Measurements from ENCODE around the gene TEX38.

- no peak for TF ChIP-seq ARNTL (CRISPR knock-in tag; IDR thresholded peaks at IDR 0.05; ENCODE audit: borderline replicate concordance, low read depth)
- TF ChIP-seq CSDC2 (CRISPR knock-in tag; IDR thresholded peaks at IDR 0.05): no peak
- no peak for TF ChIP-seq ZFP30 (CRISPR knock-in tag; IDR thresholded peaks at IDR 0.05)
- no peak for TF ChIP-seq PATZ1 (CRISPR knock-in tag; IDR thresholded peaks at IDR 0.05; ENCODE audit: borderline replicate concordance)
- no peak for TF ChIP-seq SNAI2 (CRISPR knock-in tag; IDR thresholded peaks at IDR 0.05)
- TF ChIP-seq TOX (CRISPR knock-in tag; IDR thresholded peaks at IDR 0.05; ENCODE audit: borderline replicate concordance): no peak
- TF ChIP-seq ZFP3 (CRISPR knock-in tag; IDR thresholded peaks at IDR 0.05): no peak
- TF ChIP-seq GLIS3 (CRISPR knock-in tag; IDR thresholded peaks at IDR 0.05): no peak
- TF ChIP-seq RARB (CRISPR knock-in tag; IDR thresholded peaks at IDR 0.05): no peak
Measured at GRCh38 chr1:46676531-46676930, 4.9 kb downstream of the TEX38 start.

Data from SK-N-SH treated with all-trans-retinoic acid at 6 μM for 48 hours (cell line).